HUES48 (cell line): ENCODE measurements around the gene MCTP2.

Experiments
- H3K27ac ChIP-seq: one replicate; pipeline ENCODE4 v1.7.0; 2013; ENCODE audit warnings: low read depth, low read length, inconsistent platforms
- H3K27me3 ChIP-seq: 2 replicates; pipeline ENCODE4 v1.6.1; 2013; ENCODE audit warnings: mild to moderate bottlenecking, low read length; ENCODE audit not compliant: control insufficient read depth, insufficient read depth
- H3K36me3 ChIP-seq: 2 replicates; pipeline ENCODE4 v1.6.1; 2013; ENCODE audit warnings: low read length; ENCODE audit not compliant: control insufficient read depth, insufficient read depth
- H3K4me1 ChIP-seq: 2 replicates; pipeline ENCODE4 v1.6.1; 2013; ENCODE audit warnings: mild to moderate bottlenecking, low read length; ENCODE audit not compliant: control insufficient read depth, insufficient read depth
- H3K4me3 ChIP-seq: 2 replicates; pipeline ENCODE4 v1.5.1; 2013; ENCODE audit warnings: mild to moderate bottlenecking, low read depth, low read length
- H3K9ac ChIP-seq: 2 replicates; pipeline ENCODE4 v1.6.1; 2013; ENCODE audit warnings: mild to moderate bottlenecking, low read depth, low read length, moderate library complexity
- H3K9me3 ChIP-seq: 2 replicates; pipeline ENCODE4 v1.6.1; 2013; ENCODE audit warnings: low read length; ENCODE audit not compliant: control insufficient read depth, insufficient read depth

The MCTP2 gene

GRCh38 chr15:94397337-94397736, 166.0 kb downstream of the MCTP2 start:
- peaks cover 23% of the 10 kb centered on the region for H3K4me1 ChIP-seq
- no peak overlapping the region for H3K27ac ChIP-seq
- H3K27me3 ChIP-seq = no peaks in the 10 kb centered on the region
- H3K9ac ChIP-seq = no peak overlapping the region
- H3K9me3 ChIP-seq = no peaks in the 10 kb centered on the region
- H3K4me3 ChIP-seq = no peak overlapping the region
- no peaks in the 10 kb centered on the region for H3K36me3 ChIP-seq

- H3K36me3 ChIP-seq = no peaks in the 10 kb centered on the region
Measured at GRCh38 chr15:94398001-94398400, 166.6 kb downstream of the MCTP2 start.

GRCh38 chr15:94400526-94401298, 169.4 kb downstream of the MCTP2 start:
- Histone ChIP-seq H3K36me3 (no peaks in the 10 kb centered on the region), H3K27ac (no peak overlapping the region)

More at GRCh38 chr15:94398001-94398400, 166.6 kb downstream of the MCTP2 start:
- Histone ChIP-seq H3K4me1 (peaks cover 23% of the 10 kb centered on the region), H3K9me3 (no peaks in the 10 kb centered on the region), H3K9ac (no peak overlapping the region), H3K27me3 (no peaks in the 10 kb centered on the region), H3K27ac (no peak overlapping the region), H3K4me3 (no peak overlapping the region)

GRCh38 chr15:94403331-94403730, 172.0 kb downstream of the MCTP2 start:
- H3K27ac ChIP-seq = no peak overlapping the region
- H3K4me3 ChIP-seq = no peak overlapping the region
- H3K9ac ChIP-seq = no peak overlapping the region

More at GRCh38 chr15:94400526-94401298, 169.4 kb downstream of the MCTP2 start:
- no peak overlapping the region for H3K4me3 ChIP-seq
- no peaks in the 10 kb centered on the region for H3K9me3 ChIP-seq
- peaks cover 23% of the 10 kb centered on the region for H3K4me1 ChIP-seq
- H3K27me3 ChIP-seq = no peaks in the 10 kb centered on the region
- no peak overlapping the region for H3K9ac ChIP-seq

GRCh38 chr15:94404733-94405283, 173.4 kb downstream of the MCTP2 start:
- no peak overlapping the region for H3K4me3 ChIP-seq
- no peaks in the 10 kb centered on the region for H3K27me3 ChIP-seq
- H3K36me3 ChIP-seq = no peaks in the 10 kb centered on the region
- H3K4me1 ChIP-seq = peaks cover 23% of the 10 kb centered on the region
- H3K9me3 ChIP-seq = no peaks in the 10 kb centered on the region
- no peak overlapping the region for H3K27ac ChIP-seq
- H3K9ac ChIP-seq = no peak overlapping the region

More at GRCh38 chr15:94403331-94403730, 172.0 kb downstream of the MCTP2 start:
- Histone ChIP-seq H3K4me1 (peaks cover 23% of the 10 kb centered on the region), H3K27me3 (no peaks in the 10 kb centered on the region), H3K9me3 (no peaks in the 10 kb centered on the region), H3K36me3 (no peaks in the 10 kb centered on the region)

- no peaks in the 10 kb centered on the region for H3K27me3 ChIP-seq
- no peaks in the 10 kb centered on the region for H3K4me1 ChIP-seq
- H3K27ac ChIP-seq = no peak overlapping the region
- no peak overlapping the region for H3K9ac ChIP-seq
- H3K4me3 ChIP-seq = no peak overlapping the region
- no peaks in the 10 kb centered on the region for H3K36me3 ChIP-seq
- H3K9me3 ChIP-seq = no peaks in the 10 kb centered on the region
Measured at GRCh38 chr15:94411285-94411684, 179.9 kb downstream of the MCTP2 start.

GRCh38 chr15:94411846-94412245, 180.5 kb downstream of the MCTP2 start:
- Histone ChIP-seq H3K4me3 (no peak overlapping the region), H3K9me3 (no peaks in the 10 kb centered on the region), H3K27me3 (no peaks in the 10 kb centered on the region), H3K36me3 (no peaks in the 10 kb centered on the region), H3K4me1 (no peaks in the 10 kb centered on the region), H3K27ac (no peak overlapping the region), H3K9ac (no peak overlapping the region)

- no peak overlapping the region for H3K27ac ChIP-seq
- H3K4me3 ChIP-seq = no peak overlapping the region
- H3K9ac ChIP-seq = no peak overlapping the region
- H3K27me3 ChIP-seq = no peaks in the 10 kb centered on the region
- H3K4me1 ChIP-seq = no peaks in the 10 kb centered on the region
- no peaks in the 10 kb centered on the region for H3K36me3 ChIP-seq
- H3K9me3 ChIP-seq = no peaks in the 10 kb centered on the region
Measured at GRCh38 chr15:94412979-94413746, 181.8 kb downstream of the MCTP2 start.

- no peak overlapping the region for H3K27ac ChIP-seq
- H3K9me3 ChIP-seq = no peaks in the 10 kb centered on the region
- no peak overlapping the region for H3K4me3 ChIP-seq
- no peaks in the 10 kb centered on the region for H3K36me3 ChIP-seq
- no peak overlapping the region for H3K9ac ChIP-seq
- no peaks in the 10 kb centered on the region for H3K27me3 ChIP-seq
- H3K4me1 ChIP-seq = no peaks in the 10 kb centered on the region
Measured at GRCh38 chr15:94414916-94415315, 183.6 kb downstream of the MCTP2 start.

- Histone ChIP-seq H3K36me3 (no peaks in the 10 kb centered on the region), H3K4me1 (no peaks in the 10 kb centered on the region), H3K27me3 (no peaks in the 10 kb centered on the region), H3K27ac (no peak overlapping the region), H3K9ac (no peak overlapping the region), H3K9me3 (no peaks in the 10 kb centered on the region), H3K4me3 (no peak overlapping the region)
Measured at GRCh38 chr15:94416267-94416666, 184.9 kb downstream of the MCTP2 start.

- H3K27ac ChIP-seq = no peak overlapping the region
Measured at GRCh38 chr15:94416820-94417219, 185.5 kb downstream of the MCTP2 start.

More at GRCh38 chr15:94416820-94417219, 185.5 kb downstream of the MCTP2 start:
- Histone ChIP-seq H3K4me3 (no peak overlapping the region), H3K9me3 (no peaks in the 10 kb centered on the region), H3K27me3 (no peaks in the 10 kb centered on the region), H3K36me3 (no peaks in the 10 kb centered on the region), H3K9ac (no peak overlapping the region), H3K4me1 (no peaks in the 10 kb centered on the region)
